Ovary (tissue), 9 donors: ENCODE results near the gene NFIC. TPM values are rescaled to one million over a fixed set of nuclear protein-coding genes. Genes with fewer than 3 reads are reported as not detected.

Experiments used
- DNase-seq, 5 donors: peaks; one replicate each; pipeline ENCODE4 v3.0.0-alpha.2; 2019 to 2020
- H3K27ac ChIP-seq, 2 donors: fragments of 200-600 bp; one replicate each; pipeline versions ENCODE4 v1.5.1 to v1.8.0; 2019 to 2022
- H3K27me3 ChIP-seq: fragments of 200-600 bp; one replicate; pipeline ENCODE4 v1.8.0; 2022
- H3K36me3 ChIP-seq: fragments of 200-600 bp; sonication (generic); one replicate; pipeline ENCODE4 v1.5.1; 2019
- H3K4me1 ChIP-seq: one replicate; pipeline ENCODE4 v1.8.1; 2013; ENCODE audit warnings: mild to moderate bottlenecking, moderate library complexity; ENCODE audit not compliant: insufficient read depth
- H3K4me3 ChIP-seq: fragments of 200-600 bp; sonication (generic); one replicate; pipeline ENCODE4 v1.5.1; 2017
- H3K9me3 ChIP-seq, 2 donors: fragments of 200-600 bp in 1 of 2; sonication (generic) in 1 of 2; one replicate each; pipeline versions ENCODE4 v1.5.1 to v1.8.1; 2013 to 2019; ENCODE audit warnings: mild to moderate bottlenecking in 1 of 2, moderate library complexity in 1 of 2
- EP300 ChIP-seq: sonication (generic); formaldehyde crosslinking; IDR thresholded peaks from one replicate; pipeline ENCODE4 v1.6.1; 2017; ENCODE audit warnings: antibody characterized with exemption
- POLR2A ChIP-seq: fragments of 450-650 bp; IDR thresholded peaks from one replicate; pipeline ENCODE4 v1.6.1; 2017; ENCODE audit warnings: antibody characterized with exemption, mild to moderate bottlenecking, moderate library complexity
- WGBS, 3 donors: extraction: QIAGEN DNeasy Blood & Tissue Kit in 1 of 3; methylation state at CpG; one replicate each; pipeline versions ENCODE4 v1.1.5 to v1.1.7; 2013 to 2017; 5-methylcytosine and 5-hydroxymethylcytosine counted together
- intact Hi-C, 4 donors: fragments of 100-400 bp; cut with DNase I; formaldehyde crosslinking; loops; one replicate each; pipeline versions ENCODE4 v1.11.0 to v1.15.1; 2022 to 2023
- polyA plus RNA-seq, 2 donors: library from polyadenylated mRNA; stranded (reverse); fragments of 200-250 nt in 1 of 2; fragments of 350-450 nt in 1 of 2; fragmentation: Illumina TruSeq in 1 of 2; extraction: RNeasy Lipid Tissue Mini Kit (QIAGEN cat#74804) in 1 of 2; gene quantifications; one replicate each; pipeline ENCODE4 v1.2.3, GENCODE V29; 2013 to 2014
- total RNA-seq, 7 donors: library from RNA; depleted of rRNA in 2 of 7; stranded (reverse); fragments of >200 nt in 2 of 7; fragmentation: NEBNext Ultra II Directional in 3 of 7; extraction: Animal tissue kit (Norgen Biotek cat#: 25700) in 3 of 7; gene quantifications; one replicate each; pipeline versions ENCODE4 v1.1.0 to v1.2.4, GENCODE V29; 2016 to 2023
- TF ChIP-seq, protein P1 (sequence below), 3 donors: fragments of 450-650 bp in 2 of 3; fragments of 200-600 bp in 1 of 3; IDR thresholded peaks; one replicate each; pipeline versions ENCODE4 v1.5.1 to v1.8.0; 2016 to 2022; ENCODE audit warnings: antibody characterized with exemption in 3 of 3, mild to moderate bottlenecking in 1 of 3
- donor health status: DM: no; HTN: no; CAD: no; lungs with moderate emphysema.
- donor health status: DM: no; HTN: no; CAD: no.
- donor health status: Bipolar disorder and iron deficiency.
- donor health status: DM: yes; HTN: yes; CAD: no.
- donor health status: DM: no; HTN: no; CAD: no.
- donor health status: DM: yes; HTN: yes; CAD: no.

NFIC gene
- total and polyA plus RNA-seq, 9 donors = 31.9 to 345 (median 250) TPM

- peak overlapping the region in 1 of 2 donors; percentile 97 for H3K27ac ChIP-seq
- no peaks in the 10 kb centered on the region for H3K27me3 ChIP-seq
- H3K36me3 ChIP-seq = no peaks in the 10 kb centered on the region
- H3K4me3 ChIP-seq = no peak overlapping the region
- H3K4me1 ChIP-seq = peaks cover 15% of the 10 kb centered on the region
- WGBS, 3 donors = 74 to 77% (median 74%) methylated on average over 16 of the region's 16 CpGs
- peak in 3 of 5 donors; percentile 20 to 47 (median 37) for DNase-seq
- H3K9me3 ChIP-seq = no peaks in the 10 kb centered on the region
- intact Hi-C loops = no loop called here
- TF ChIP-seq POLR2A = no peak
- no peak for TF ChIP-seq EP300
- TF ChIP-seq, protein P1, sequence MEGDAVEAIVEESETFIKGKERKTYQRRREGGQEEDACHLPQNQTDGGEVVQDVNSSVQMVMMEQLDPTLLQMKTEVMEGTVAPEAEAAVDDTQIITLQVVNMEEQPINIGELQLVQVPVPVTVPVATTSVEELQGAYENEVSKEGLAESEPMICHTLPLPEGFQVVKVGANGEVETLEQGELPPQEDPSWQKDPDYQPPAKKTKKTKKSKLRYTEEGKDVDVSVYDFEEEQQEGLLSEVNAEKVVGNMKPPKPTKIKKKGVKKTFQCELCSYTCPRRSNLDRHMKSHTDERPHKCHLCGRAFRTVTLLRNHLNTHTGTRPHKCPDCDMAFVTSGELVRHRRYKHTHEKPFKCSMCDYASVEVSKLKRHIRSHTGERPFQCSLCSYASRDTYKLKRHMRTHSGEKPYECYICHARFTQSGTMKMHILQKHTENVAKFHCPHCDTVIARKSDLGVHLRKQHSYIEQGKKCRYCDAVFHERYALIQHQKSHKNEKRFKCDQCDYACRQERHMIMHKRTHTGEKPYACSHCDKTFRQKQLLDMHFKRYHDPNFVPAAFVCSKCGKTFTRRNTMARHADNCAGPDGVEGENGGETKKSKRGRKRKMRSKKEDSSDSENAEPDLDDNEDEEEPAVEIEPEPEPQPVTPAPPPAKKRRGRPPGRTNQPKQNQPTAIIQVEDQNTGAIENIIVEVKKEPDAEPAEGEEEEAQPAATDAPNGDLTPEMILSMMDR (IDR thresholded peaks at IDR 0.05) = no peak
Measured at GRCh38 chr19:3363841-3364500, 2.4 kb upstream of the NFIC start.

DNA sequence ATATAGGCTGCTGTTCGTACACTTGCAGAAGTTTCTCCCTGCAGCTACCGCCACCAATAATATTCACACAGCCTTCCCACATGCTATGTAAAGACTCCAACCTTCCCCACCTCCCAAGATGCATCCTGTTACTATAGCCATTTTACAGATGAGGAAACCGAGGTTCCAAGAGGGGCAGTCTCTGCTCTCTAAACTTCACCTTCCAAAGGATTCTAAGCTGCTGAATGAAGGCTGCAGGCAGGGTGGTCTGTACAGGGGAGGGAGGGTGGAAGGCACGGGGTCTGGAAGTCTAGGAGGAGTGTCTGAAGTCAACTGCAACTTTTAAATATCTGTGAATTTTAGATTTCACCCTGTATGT is 1.9 kb upstream of the NFIC start:
- Histone ChIP-seq H3K36me3 (no peaks in the 10 kb centered on the region), H3K27me3 (no peaks in the 10 kb centered on the region), H3K9me3 (no peaks in the 10 kb centered on the region), H3K4me1 (peaks cover 15% of the 10 kb centered on the region), H3K27ac (peak overlapping the region; percentile 97 to 99), H3K4me3 (no peak overlapping the region)
- DNase-seq = no peak
- TF ChIP-seq EP300 (no peak), POLR2A (no peak)
- TF ChIP-seq, protein P1 (IDR thresholded peaks at IDR 0.05) = no peak
- intact Hi-C loops = no loop called here
- WGBS, 3 donors = 55 to 66% (median 55%) methylated on average over 4 of the region's 4 CpGs

GRCh38 chr19:3365093-3365835 is 1.1 kb upstream of the NFIC start:
- H3K4me3 ChIP-seq = peak overlapping the region; percentile 88
- TF ChIP-seq, protein P1 (IDR thresholded peaks at IDR 0.05) = no peak
- no peak for TF ChIP-seq EP300
- no peak for TF ChIP-seq POLR2A
- WGBS, 3 donors = 15 to 23% (median 22%) methylated on average over 8 to 9 of the region's 9 CpGs
- peak; percentile 67 to 76 (median 75) for DNase-seq
- peak overlapping the region; percentile 97 to 99 for H3K27ac ChIP-seq
- H3K4me1 ChIP-seq = peaks cover 19% of the 10 kb centered on the region
- no peaks in the 10 kb centered on the region for H3K36me3 ChIP-seq
- no peaks in the 10 kb centered on the region for H3K9me3 ChIP-seq
- intact Hi-C loops = no loop called here
- no peaks in the 10 kb centered on the region for H3K27me3 ChIP-seq

GRCh38 chr19:3366753-3367627 is 607 bp downstream of the NFIC start:
- DNase-seq = peak; percentile 78 to 84 (median 81)
- 0 to 1% (median 0%) methylated on average over 31 to 65 of the region's 65 CpGs for WGBS, 3 donors
- intact Hi-C loops = loop anchor here in 1 of 4 donors (2.0 kb wide), 1 partner anchor 38 kb away; no protein-coding TSS in a partner anchor
- Histone ChIP-seq H3K27ac (peak overlapping the region; percentile 97 to 99), H3K27me3 (no peaks in the 10 kb centered on the region), H3K4me3 (peak overlapping the region; percentile 88), H3K9me3 (no peaks in the 10 kb centered on the region), H3K4me1 (peaks cover 19% of the 10 kb centered on the region), H3K36me3 (no peaks in the 10 kb centered on the region)
- TF ChIP-seq EP300 (no peak), POLR2A (peak; percentile 39)
- TF ChIP-seq, protein P1 (IDR thresholded peaks at IDR 0.05) = no peak
